ENCODE data around the gene NAB2. TPM values are rescaled to one million over a fixed set of nuclear protein-coding genes. Genes with fewer than 3 reads are reported as not detected.
"Not testable (repeated sequence)": the region's sequence is repeated elsewhere in the genome, so short reads cannot be mapped to it uniquely, and the experiment has no call there.

The NAB2 gene
- total RNA-seq, 2 experiments from 2014 or later, result 47.2 to 48.0 TPM

DNA sequence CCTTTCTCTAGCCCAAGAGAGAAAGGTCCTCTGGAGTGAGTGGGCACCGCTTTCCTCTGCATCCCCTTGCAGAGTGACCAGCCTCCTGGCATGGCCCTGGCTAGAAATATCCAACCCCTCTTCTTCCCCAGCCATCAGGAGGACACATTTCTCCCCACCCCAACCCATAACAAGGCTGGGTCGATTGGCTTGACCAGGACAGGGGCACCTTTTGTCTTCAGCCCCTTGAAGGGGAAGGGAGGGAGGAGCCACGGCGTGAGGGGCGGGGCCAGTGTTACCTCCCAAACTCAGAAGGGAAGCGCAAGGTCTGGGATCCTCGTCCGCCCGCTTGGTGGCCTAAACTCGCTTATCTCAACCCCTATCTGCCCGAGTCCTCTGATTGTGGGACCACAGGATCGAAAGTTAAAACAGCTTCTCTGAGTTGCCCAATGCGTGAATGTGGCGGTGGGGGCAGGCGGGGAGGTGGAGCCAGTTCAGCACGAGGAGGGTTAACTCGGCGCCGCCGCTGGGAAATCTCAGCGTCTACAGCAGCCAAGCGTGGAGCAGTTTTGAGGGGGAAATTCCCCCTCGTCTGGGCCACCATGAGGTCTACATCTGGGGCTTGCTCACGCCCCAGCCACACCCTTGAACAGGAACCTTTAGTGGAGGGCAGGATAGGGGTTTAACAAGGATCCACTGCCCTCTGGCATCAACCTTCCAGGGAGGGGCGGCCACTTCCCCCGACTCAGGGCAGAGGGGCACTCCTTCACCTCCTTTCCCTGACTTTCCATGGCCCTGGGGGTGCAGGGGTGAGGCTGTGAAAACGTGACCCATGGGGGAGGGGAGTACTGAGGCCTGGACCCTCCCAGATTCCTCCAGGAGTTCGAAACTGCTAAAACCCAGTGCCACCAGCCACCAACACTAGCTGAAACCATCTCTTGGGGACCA lies 21.5 kb downstream of the NAB2 start:
- Mint-ChIP-seq H3K9me3 (no peaks in the 10 kb centered on the region), H3K27me3 (no peaks in the 10 kb centered on the region), H3K27ac (peak overlapping the region; percentile 97), H3K4me3 (peak overlapping the region; percentile 94), H3K4me1 (peaks cover 49% of the 10 kb centered on the region), H3K36me3 (peaks cover 47% of the 10 kb centered on the region)
- DNase-seq, result peak; percentile 83

- H3K27me3 Mint-ChIP-seq, result no peaks in the 10 kb centered on the region
- H3K27ac Mint-ChIP-seq, result peak within 1 kb of the TSS; percentile 97
- peaks cover 47% of the 10 kb centered on the region for H3K36me3 Mint-ChIP-seq
- DNase-seq, result peak; percentile 81
- no peaks in the 10 kb centered on the region for H3K9me3 Mint-ChIP-seq
- peak within 1 kb of the TSS; percentile 94 for H3K4me3 Mint-ChIP-seq
- H3K4me1 Mint-ChIP-seq, result peaks cover 43% of the 10 kb centered on the region
Measured at GRCh38 chr12:57111031-57111734, 22.3 kb downstream of the NAB2 start, which contains the start of gene STAT6. TSS of gene STAT6 (minus strand) at chr12:57111362. CDS start at chr12:57108278, 3,084 bp downstream.

DNA sequence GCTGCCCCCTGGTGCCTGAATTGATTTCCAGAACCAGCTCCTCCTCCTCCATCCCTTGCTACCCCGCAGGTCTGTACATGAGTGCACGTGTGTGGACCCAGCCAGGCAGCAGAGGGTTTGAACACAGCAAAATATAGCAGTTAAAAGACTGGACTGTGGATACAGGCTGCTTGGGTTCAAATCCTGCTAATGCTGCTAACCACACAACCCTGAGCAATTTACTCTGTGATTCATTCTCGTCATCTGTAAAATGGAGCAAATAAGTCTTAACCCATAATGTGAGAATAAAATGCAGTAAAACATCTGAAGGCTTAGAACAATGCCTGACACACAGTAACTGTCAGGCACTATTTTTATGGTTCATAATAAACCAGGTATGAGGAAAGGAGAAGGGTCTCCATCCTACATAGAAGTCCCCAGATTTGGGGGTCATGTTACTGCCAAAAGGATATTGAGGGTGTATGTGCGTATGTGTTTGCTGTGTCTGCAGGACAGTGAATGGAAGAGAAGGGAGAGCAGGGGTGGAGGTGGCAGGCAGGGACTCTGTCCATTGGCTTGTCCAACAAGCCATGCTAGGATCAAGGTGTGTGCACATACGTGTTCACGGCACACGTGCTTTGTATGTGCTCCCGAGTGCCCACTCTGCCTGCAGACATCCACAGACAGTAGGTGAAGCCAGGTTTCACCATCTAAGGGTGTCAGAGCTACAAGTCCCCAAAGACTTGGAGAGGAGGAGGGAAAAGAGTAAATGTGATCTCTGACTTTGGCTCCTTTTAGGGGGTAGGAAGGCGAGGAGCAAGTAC lies 23.8 kb downstream of the NAB2 start:
- Mint-ChIP-seq H3K27me3 (no peaks in the 10 kb centered on the region), H3K36me3 (peaks cover 33% of the 10 kb centered on the region), H3K27ac (peak overlapping the region; percentile 97), H3K4me3 (peak overlapping the region; percentile 94), H3K4me1 (peaks cover 29% of the 10 kb centered on the region), H3K9me3 (no peaks in the 10 kb centered on the region)
- no peak for DNase-seq

DNA sequence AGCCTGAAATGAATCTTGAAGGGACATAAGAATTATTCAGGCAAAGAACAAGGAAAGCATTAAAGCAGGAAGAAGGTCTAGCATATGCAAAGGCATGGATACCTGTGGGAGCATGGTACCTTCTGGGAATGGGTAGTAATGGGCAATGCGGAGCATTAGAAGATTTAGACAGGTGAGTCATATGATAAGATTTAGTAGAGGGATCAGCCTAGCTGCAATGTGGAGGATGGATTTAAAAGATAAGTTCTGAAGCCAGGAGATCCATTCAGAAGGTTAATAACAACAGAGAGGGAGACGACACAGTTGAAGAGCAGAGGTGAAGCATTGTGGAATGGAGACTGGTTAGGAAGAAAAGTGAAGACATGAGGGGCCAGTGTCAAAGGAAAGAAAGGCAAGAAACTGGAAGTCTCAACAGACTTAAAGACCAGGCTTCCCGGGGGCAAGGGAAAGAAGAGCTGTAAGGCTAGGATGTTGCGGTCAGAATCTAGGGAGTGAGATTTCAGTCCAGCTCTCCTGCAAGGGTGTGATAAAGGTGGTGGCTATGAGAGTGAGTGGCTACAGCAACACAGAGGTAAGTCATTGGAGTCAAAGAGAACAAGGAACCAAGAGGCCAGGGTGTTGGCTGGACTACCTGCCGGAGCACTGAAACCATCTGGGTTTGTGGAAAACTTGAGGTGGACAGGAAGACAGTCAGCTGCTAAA lies 27.8 kb downstream of the NAB2 start:
- no peak overlapping the region for H3K27ac Mint-ChIP-seq
- DNase-seq, result no peak
- no peaks in the 10 kb centered on the region for H3K9me3 Mint-ChIP-seq
- no peaks in the 10 kb centered on the region for H3K27me3 Mint-ChIP-seq
- H3K36me3 Mint-ChIP-seq, result peaks cover 1% of the 10 kb centered on the region
- peaks cover 20% of the 10 kb centered on the region for H3K4me1 Mint-ChIP-seq
- no peak overlapping the region for H3K4me3 Mint-ChIP-seq

DNA sequence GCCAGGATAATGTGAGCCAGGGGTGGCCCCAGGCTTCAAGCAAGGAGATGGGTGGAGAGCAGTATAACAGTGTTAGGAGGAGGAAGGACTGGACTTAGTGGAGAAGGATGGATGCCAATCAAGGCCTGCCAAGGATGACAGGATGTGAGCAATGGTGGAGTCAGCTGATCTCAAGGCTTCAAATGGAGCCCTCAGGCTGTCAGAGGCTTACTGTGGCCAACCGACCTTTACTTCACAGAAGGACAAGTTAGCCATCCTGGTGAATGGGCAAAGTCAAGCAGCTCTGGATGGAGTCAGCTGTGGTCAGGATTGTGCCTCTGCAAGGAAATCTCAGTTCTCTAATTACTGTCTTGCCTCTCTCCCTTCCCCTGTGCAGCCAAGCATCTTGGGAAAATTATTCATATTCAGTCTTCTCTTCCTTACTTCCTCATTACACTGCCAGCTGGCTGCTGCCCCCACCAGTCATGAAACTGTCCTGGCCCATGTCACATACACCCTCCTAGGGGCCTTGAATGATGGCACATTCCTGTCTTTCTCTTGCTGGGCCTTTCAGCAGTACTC lies 29.9 kb downstream of the NAB2 start:
- no peak for DNase-seq
- Mint-ChIP-seq H3K4me3 (no peak overlapping the region), H3K4me1 (peaks cover 10% of the 10 kb centered on the region), H3K9me3 (peaks cover 2% of the 10 kb centered on the region), H3K27ac (peak overlapping the region; percentile 21), H3K27me3 (no peaks in the 10 kb centered on the region), H3K36me3 (no peaks in the 10 kb centered on the region)

GRCh38 chr12:57119294-57120085 lies 30.6 kb downstream of the NAB2 start:
- no peaks in the 10 kb centered on the region for H3K27me3 Mint-ChIP-seq
- no peak for DNase-seq
- no peak overlapping the region for H3K27ac Mint-ChIP-seq
- H3K9me3 Mint-ChIP-seq, result peaks cover 3% of the 10 kb centered on the region
- H3K4me1 Mint-ChIP-seq, result peaks cover 14% of the 10 kb centered on the region
- H3K4me3 Mint-ChIP-seq, result no peak overlapping the region
- H3K36me3 Mint-ChIP-seq, result no peaks in the 10 kb centered on the region

- not testable (repeated sequence) for H3K27me3 Mint-ChIP-seq, H3K27ac Mint-ChIP-seq, H3K36me3 Mint-ChIP-seq, H3K4me3 Mint-ChIP-seq, DNase-seq, H3K9me3 Mint-ChIP-seq
- H3K4me1 Mint-ChIP-seq, result peaks cover 16% of the 10 kb centered on the region
Measured at GRCh38 chr12:57120718-57121117, 31.8 kb downstream of the NAB2 start.

DNA sequence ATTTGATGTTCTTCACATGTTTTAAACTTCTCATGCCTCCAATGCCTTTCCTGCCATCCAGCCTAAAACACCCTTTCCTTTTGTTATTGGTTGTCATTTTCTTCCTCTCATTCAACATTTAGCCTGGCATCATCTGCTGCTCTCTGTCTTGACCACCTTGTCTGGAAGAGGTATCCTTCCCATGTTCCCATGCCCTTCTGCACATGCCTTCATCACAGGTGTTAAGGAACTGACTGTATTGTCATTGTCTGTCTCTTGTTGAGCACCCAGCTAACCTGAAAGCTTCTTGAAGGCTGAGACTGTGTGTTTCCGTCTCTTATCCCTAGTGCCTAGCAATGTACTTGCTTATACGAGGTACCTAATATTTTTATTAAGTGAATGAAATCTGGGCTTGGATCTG lies 34.9 kb downstream of the NAB2 start:
- peaks cover 13% of the 10 kb centered on the region for H3K4me1 Mint-ChIP-seq
- no peaks in the 10 kb centered on the region for H3K27me3 Mint-ChIP-seq
- no peak overlapping the region for H3K27ac Mint-ChIP-seq
- H3K36me3 Mint-ChIP-seq, result no peaks in the 10 kb centered on the region
- H3K4me3 Mint-ChIP-seq, result no peak overlapping the region
- peaks cover 3% of the 10 kb centered on the region for H3K9me3 Mint-ChIP-seq
- DNase-seq, result no peak

- Mint-ChIP-seq H3K27ac (no peak overlapping the region), H3K4me1 (peaks cover 7% of the 10 kb centered on the region), H3K36me3 (no peaks in the 10 kb centered on the region), H3K27me3 (no peaks in the 10 kb centered on the region), H3K4me3 (no peak overlapping the region), H3K9me3 (peaks cover 3% of the 10 kb centered on the region)
- peak; percentile 73 for DNase-seq
Measured at GRCh38 chr12:57124261-57124877, 35.5 kb downstream of the NAB2 start.

- H3K27ac Mint-ChIP-seq, result no peak overlapping the region
- no peak overlapping the region for H3K4me3 Mint-ChIP-seq
- H3K36me3 Mint-ChIP-seq, result no peaks in the 10 kb centered on the region
- no peak for DNase-seq
- H3K9me3 Mint-ChIP-seq, result peaks cover 3% of the 10 kb centered on the region
- peaks cover 4% of the 10 kb centered on the region for H3K27me3 Mint-ChIP-seq
- peaks cover 18% of the 10 kb centered on the region for H3K4me1 Mint-ChIP-seq
Measured at GRCh38 chr12:57126061-57126460, 37.1 kb downstream of the NAB2 start.

DNA sequence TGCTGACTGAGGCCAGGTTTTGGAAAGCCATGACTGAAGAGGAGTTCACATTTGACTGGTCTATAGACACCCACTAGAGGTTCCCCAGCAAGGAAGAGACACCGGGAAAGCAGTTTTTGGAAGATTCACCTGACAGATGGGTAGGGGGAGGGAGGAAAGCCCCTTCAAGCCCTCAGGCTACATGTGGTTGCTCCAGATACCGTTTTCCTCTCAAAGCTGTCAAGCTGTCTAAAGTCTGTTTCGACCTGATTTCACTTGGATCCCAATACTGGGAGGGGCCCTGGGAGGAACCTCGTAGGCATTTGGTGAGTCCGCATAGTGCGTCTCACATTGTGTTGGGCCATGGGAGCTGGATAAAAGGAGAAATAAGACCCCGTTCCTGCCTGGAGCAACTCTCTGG lies 37.6 kb downstream of the NAB2 start:
- Mint-ChIP-seq H3K4me1 (peaks cover 19% of the 10 kb centered on the region), H3K27me3 (peaks cover 4% of the 10 kb centered on the region), H3K36me3 (no peaks in the 10 kb centered on the region), H3K27ac (no peak overlapping the region), H3K9me3 (peaks cover 3% of the 10 kb centered on the region), H3K4me3 (peak overlapping the region; percentile 65)
- DNase-seq, result no peak

DNA sequence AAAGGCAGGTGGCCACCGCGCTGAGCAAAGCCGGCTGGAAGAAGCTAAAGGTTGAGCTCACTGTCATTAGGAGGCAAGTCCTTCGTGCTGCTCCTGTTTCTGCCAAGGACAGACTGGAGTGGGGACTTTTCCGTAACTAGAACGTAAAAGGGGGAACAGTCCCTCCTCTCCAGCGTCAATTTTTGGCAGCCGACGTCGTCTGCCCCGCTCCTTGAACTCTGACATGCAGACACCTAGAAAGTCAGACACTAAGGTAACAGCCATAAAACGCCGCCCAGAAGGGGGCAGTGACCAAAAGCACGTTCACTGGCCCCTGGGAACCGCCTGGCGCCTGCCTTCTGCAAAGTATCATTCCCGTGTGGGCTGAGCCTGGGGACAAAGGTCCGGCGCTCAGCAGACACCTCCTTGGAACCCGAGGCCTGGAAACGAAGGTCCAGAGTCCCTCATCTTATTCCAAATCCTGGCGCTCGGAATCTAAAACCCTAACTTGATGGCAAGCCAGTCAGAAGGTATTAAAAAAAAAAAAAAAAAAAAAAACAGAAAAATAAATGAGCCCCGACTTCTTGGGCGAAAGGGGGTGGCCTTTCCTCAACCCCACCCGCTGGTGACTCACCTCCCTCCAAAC lies 38.3 kb downstream of the NAB2 start:
- Mint-ChIP-seq H3K9me3 (peaks cover 3% of the 10 kb centered on the region), H3K27me3 (peaks cover 4% of the 10 kb centered on the region), H3K4me3 (peak overlapping the region; percentile 81), H3K27ac (no peak overlapping the region), H3K36me3 (no peaks in the 10 kb centered on the region), H3K4me1 (peaks cover 19% of the 10 kb centered on the region)
- peak; percentile 38 for DNase-seq

Measured in activated naive CD8-positive, alpha-beta T cell treated with anti-CD3 and anti-CD28 coated beads for 36 hours (primary cell).